Kidney epithelial cell (primary cell): ENCODE results near the gene PLB1. TPM values are rescaled to one million over a fixed set of nuclear protein-coding genes. Genes with fewer than 3 reads are reported as not detected.
"Not testable (repeated sequence)": the region's sequence is repeated elsewhere in the genome, so short reads cannot be mapped to it uniquely, and the experiment has no call there.

Experiments used
- DNase-seq: peaks from one replicate; pipeline ENCODE4 v3.0.0-alpha.2; 2010; ENCODE audit warnings: low read depth
- H3K27me3 ChIP-seq: 2 replicates; pipeline ENCODE4 v1.6.0; 2011; ENCODE audit warnings: low read length; ENCODE audit not compliant: control insufficient read depth, insufficient read depth
- H3K36me3 ChIP-seq: 2 replicates; pipeline ENCODE4 v1.5.1; 2011; ENCODE audit warnings: low read length; ENCODE audit not compliant: control insufficient read depth, insufficient read depth
- H3K4me3 ChIP-seq: 2 replicates; pipeline ENCODE4 v1.5.1; 2011; ENCODE audit warnings: low read depth, mild to moderate bottlenecking, control low read depth, low read length
- CTCF ChIP-seq: IDR thresholded peaks from 2 replicates; pipeline ENCODE4 v1.5.1; 2011; ENCODE audit warnings: mild to moderate bottlenecking, moderate library complexity, low read length, control low read depth, inconsistent platforms; ENCODE audit not compliant: insufficient read depth, poor library complexity, severe bottlenecking
- total RNA-seq: library from RNA; depleted of rRNA; stranded (reverse); fragments of >200 nt; gene quantifications from 2 replicates; pipeline ENCODE4 v1.2.3, GENCODE V29; 2015

PLB1 gene
- total RNA-seq, 1 donor from 2014 or later, result 0.25 TPM

- Histone ChIP-seq H3K4me3 (no peak overlapping the region), H3K27me3 (no peaks in the 10 kb centered on the region), H3K36me3 (no peaks in the 10 kb centered on the region)
- TF ChIP-seq CTCF, result no peak
- no peak for DNase-seq
These were observed 50.4 kb downstream of the PLB1 start for GRCh38 chr2:28546242-28546641.

GRCh38 chr2:28547223-28547860 lies 51.5 kb downstream of the PLB1 start:
- TF ChIP-seq CTCF, result no peak
- no peaks in the 10 kb centered on the region for H3K36me3 ChIP-seq
- H3K27me3 ChIP-seq, result no peaks in the 10 kb centered on the region
- no peak overlapping the region for H3K4me3 ChIP-seq
- no peak for DNase-seq

- DNase-seq, result no peak
- Histone ChIP-seq H3K27me3 (no peaks in the 10 kb centered on the region), H3K36me3 (no peaks in the 10 kb centered on the region), H3K4me3 (no peak overlapping the region)
- TF ChIP-seq CTCF, result no peak
These were observed 52.2 kb downstream of the PLB1 start for GRCh38 chr2:28547906-28548600.

GRCh38 chr2:28550345-28550744 lies 54.5 kb downstream of the PLB1 start:
- not testable (repeated sequence) for H3K27me3 ChIP-seq, H3K36me3 ChIP-seq, H3K4me3 ChIP-seq, DNase-seq

GRCh38 chr2:28552045-28552823 lies 56.4 kb downstream of the PLB1 start:
- H3K36me3 ChIP-seq, result no peaks in the 10 kb centered on the region
- TF ChIP-seq CTCF, result no peak
- peak; percentile 45 for DNase-seq
- H3K4me3 ChIP-seq, result no peak overlapping the region
- no peaks in the 10 kb centered on the region for H3K27me3 ChIP-seq

GRCh38 chr2:28556303-28556702 lies 60.4 kb downstream of the PLB1 start:
- no peak for TF ChIP-seq CTCF
- H3K27me3 ChIP-seq, result no peaks in the 10 kb centered on the region
- no peak for DNase-seq
- H3K4me3 ChIP-seq, result no peak overlapping the region
- H3K36me3 ChIP-seq, result no peaks in the 10 kb centered on the region
